ENCODE measurements around the gene RFX3. TPM values are rescaled to one million over a fixed set of nuclear protein-coding genes. Genes with fewer than 3 reads are reported as not detected.

Gene RFX3
- total RNA-seq, 1 donor = 1.4 TPM

DNA sequence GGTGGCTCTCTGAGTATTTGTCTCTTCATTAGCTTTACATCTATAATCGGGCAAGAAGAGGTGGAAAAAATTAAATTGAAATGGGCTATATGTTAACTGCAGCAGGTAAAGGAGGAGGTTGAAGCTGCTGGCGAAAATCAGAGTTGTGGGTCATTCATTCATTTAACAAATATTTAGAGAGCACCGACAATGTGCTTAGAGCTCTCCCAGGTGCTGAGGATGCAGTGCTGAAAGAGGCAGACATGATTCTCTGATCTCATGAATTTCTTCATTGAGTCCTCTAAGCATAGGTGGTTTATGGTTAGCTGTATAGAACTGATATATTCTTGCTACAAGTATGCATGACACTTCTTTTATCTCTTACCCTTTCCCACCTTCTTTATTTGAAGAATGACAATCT lies 243.4 kb downstream of the RFX3 start:
- TF ChIP-seq, protein P1, sequence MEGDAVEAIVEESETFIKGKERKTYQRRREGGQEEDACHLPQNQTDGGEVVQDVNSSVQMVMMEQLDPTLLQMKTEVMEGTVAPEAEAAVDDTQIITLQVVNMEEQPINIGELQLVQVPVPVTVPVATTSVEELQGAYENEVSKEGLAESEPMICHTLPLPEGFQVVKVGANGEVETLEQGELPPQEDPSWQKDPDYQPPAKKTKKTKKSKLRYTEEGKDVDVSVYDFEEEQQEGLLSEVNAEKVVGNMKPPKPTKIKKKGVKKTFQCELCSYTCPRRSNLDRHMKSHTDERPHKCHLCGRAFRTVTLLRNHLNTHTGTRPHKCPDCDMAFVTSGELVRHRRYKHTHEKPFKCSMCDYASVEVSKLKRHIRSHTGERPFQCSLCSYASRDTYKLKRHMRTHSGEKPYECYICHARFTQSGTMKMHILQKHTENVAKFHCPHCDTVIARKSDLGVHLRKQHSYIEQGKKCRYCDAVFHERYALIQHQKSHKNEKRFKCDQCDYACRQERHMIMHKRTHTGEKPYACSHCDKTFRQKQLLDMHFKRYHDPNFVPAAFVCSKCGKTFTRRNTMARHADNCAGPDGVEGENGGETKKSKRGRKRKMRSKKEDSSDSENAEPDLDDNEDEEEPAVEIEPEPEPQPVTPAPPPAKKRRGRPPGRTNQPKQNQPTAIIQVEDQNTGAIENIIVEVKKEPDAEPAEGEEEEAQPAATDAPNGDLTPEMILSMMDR (IDR thresholded peaks at IDR 0.05; ENCODE audit: extremely low read depth, low read depth, low read length) = no peak
- no peaks in the 10 kb centered on the region for H3K79me2 ChIP-seq (ENCODE audit: insufficient read depth, low read length)
- no peaks in the 10 kb centered on the region for H3K4me1 ChIP-seq (ENCODE audit: insufficient read depth, low read length)
- no peaks in the 10 kb centered on the region for H4K20me1 ChIP-seq (ENCODE audit: insufficient read depth, low read length)
- no peaks in the 10 kb centered on the region for H3K9me3 ChIP-seq (ENCODE audit: low read depth, low read length)
- no peak overlapping the region for H2AFZ ChIP-seq (ENCODE audit: low read length)
- no peak overlapping the region for H3K27ac ChIP-seq (ENCODE audit: low read depth, low read length)
- H3K4me2 ChIP-seq (ENCODE audit: insufficient read depth, low read length) = no peak overlapping the region
- H3K27me3 ChIP-seq (ENCODE audit: insufficient read depth, low read length) = no peaks in the 10 kb centered on the region
- no peak for DNase-seq (ENCODE audit: insufficient read length, low spot score, missing footprints)
- no peak overlapping the region for H3K4me3 ChIP-seq (ENCODE audit: insufficient read depth, low read length)
- H3K36me3 ChIP-seq (ENCODE audit: insufficient read depth, low read length) = no peaks in the 10 kb centered on the region

- no peaks in the 10 kb centered on the region for H3K79me2 ChIP-seq (ENCODE audit: insufficient read depth, low read length)
- no peaks in the 10 kb centered on the region for H3K4me1 ChIP-seq (ENCODE audit: insufficient read depth, low read length)
- H3K4me3 ChIP-seq (ENCODE audit: insufficient read depth, low read length) = no peak overlapping the region
- H3K27ac ChIP-seq (ENCODE audit: low read depth, low read length) = no peak overlapping the region
- no peaks in the 10 kb centered on the region for H3K27me3 ChIP-seq (ENCODE audit: insufficient read depth, low read length)
- TF ChIP-seq, protein P1 (IDR thresholded peaks at IDR 0.05; ENCODE audit: extremely low read depth, low read depth, low read length) = no peak
- H2AFZ ChIP-seq (ENCODE audit: low read length) = no peak overlapping the region
- H4K20me1 ChIP-seq (ENCODE audit: insufficient read depth, low read length) = no peaks in the 10 kb centered on the region
- DNase-seq (ENCODE audit: insufficient read length, low spot score, missing footprints) = no peak
- H3K36me3 ChIP-seq (ENCODE audit: insufficient read depth, low read length) = no peaks in the 10 kb centered on the region
- H3K4me2 ChIP-seq (ENCODE audit: insufficient read depth, low read length) = no peak overlapping the region
- H3K9me3 ChIP-seq (ENCODE audit: low read depth, low read length) = no peaks in the 10 kb centered on the region
Measured at GRCh38 chr9:3281399-3281798, 244.4 kb downstream of the RFX3 start.

GRCh38 chr9:3277200-3277599 lies 248.6 kb downstream of the RFX3 start:
- TF ChIP-seq, protein P1 (IDR thresholded peaks at IDR 0.05; ENCODE audit: extremely low read depth, low read depth, low read length) = no peak
- no peaks in the 10 kb centered on the region for H3K79me2 ChIP-seq (ENCODE audit: insufficient read depth, low read length)
- H3K27ac ChIP-seq (ENCODE audit: low read depth, low read length) = no peak overlapping the region
- no peaks in the 10 kb centered on the region for H4K20me1 ChIP-seq (ENCODE audit: insufficient read depth, low read length)
- no peaks in the 10 kb centered on the region for H3K4me1 ChIP-seq (ENCODE audit: insufficient read depth, low read length)
- H3K9me3 ChIP-seq (ENCODE audit: low read depth, low read length) = no peaks in the 10 kb centered on the region
- no peak for DNase-seq (ENCODE audit: insufficient read length, low spot score, missing footprints)
- H2AFZ ChIP-seq (ENCODE audit: low read length) = no peak overlapping the region
- no peaks in the 10 kb centered on the region for H3K27me3 ChIP-seq (ENCODE audit: insufficient read depth, low read length)
- no peaks in the 10 kb centered on the region for H3K36me3 ChIP-seq (ENCODE audit: insufficient read depth, low read length)
- H3K4me3 ChIP-seq (ENCODE audit: insufficient read depth, low read length) = no peak overlapping the region
- H3K4me2 ChIP-seq (ENCODE audit: insufficient read depth, low read length) = no peak overlapping the region

DNA sequence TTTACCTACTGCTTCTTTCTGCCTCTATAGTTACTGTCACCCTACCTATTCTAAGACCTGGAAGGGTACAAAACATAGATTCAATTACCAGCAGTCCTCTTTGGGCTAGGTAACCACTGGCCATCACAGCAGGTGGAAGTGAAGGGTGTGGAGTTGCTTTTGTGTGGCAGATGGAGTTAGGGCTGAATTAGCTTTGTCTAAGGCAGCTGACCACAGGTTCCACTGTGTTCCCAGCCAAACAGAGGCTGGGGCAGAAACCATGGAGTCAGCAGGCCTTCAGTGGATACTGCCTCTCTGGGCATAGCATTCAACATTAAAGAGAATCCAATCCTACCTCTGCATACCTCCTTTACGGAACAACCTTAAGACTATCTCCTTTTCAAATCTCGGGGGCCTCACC lies 254.2 kb downstream of the RFX3 start:
- no peak overlapping the region for H3K4me3 ChIP-seq (ENCODE audit: insufficient read depth, low read length)
- TF ChIP-seq, protein P1 (IDR thresholded peaks at IDR 0.05; ENCODE audit: extremely low read depth, low read depth, low read length) = no peak
- no peaks in the 10 kb centered on the region for H4K20me1 ChIP-seq (ENCODE audit: insufficient read depth, low read length)
- no peaks in the 10 kb centered on the region for H3K36me3 ChIP-seq (ENCODE audit: insufficient read depth, low read length)
- H3K9me3 ChIP-seq (ENCODE audit: low read depth, low read length) = no peaks in the 10 kb centered on the region
- H3K4me1 ChIP-seq (ENCODE audit: insufficient read depth, low read length) = no peaks in the 10 kb centered on the region
- no peak overlapping the region for H3K27ac ChIP-seq (ENCODE audit: low read depth, low read length)
- H3K27me3 ChIP-seq (ENCODE audit: insufficient read depth, low read length) = no peaks in the 10 kb centered on the region
- DNase-seq (ENCODE audit: insufficient read length, low spot score, missing footprints) = no peak
- no peak overlapping the region for H3K4me2 ChIP-seq (ENCODE audit: insufficient read depth, low read length)
- no peak overlapping the region for H2AFZ ChIP-seq (ENCODE audit: low read length)
- no peaks in the 10 kb centered on the region for H3K79me2 ChIP-seq (ENCODE audit: insufficient read depth, low read length)

All from osteoblast (primary cell).